Keratinocyte (primary cell): ENCODE measurements around the gene RIGI. TPM values are rescaled to one million over a fixed set of nuclear protein-coding genes. Genes with fewer than 3 reads are reported as not detected.

Source experiments
- DNase-seq: peaks from one replicate; pipeline ENCODE4 v3.0.0-alpha.2; 2011; ENCODE audit warnings: low read depth, missing footprints, low spot score
- FAIRE-seq: peaks from 2 replicates; lab custom pipeline; 2011; peaks lifted over from hg19 to GRCh38; lab: Jason Lieb, UNC
- H2AFZ ChIP-seq: 2 replicates; pipeline ENCODE4 v1.6.0; 2012; ENCODE audit warnings: low read length, control low read depth, inconsistent platforms; ENCODE audit not compliant: control insufficient read depth
- H3K27ac ChIP-seq: 2 replicates; pipeline ENCODE4 v1.5.1; 2011; ENCODE audit warnings: low read length; ENCODE audit not compliant: control insufficient read depth, insufficient read depth
- H3K27me3 ChIP-seq: 3 replicates; pipeline ENCODE4 v1.6.0; 2011; ENCODE audit warnings: low read length; ENCODE audit not compliant: control insufficient read depth, insufficient read depth; ENCODE audit errors: extremely low read depth
- H3K36me3 ChIP-seq, 2 experiments: 2 replicates in 1 of 2; 3 replicates in 1 of 2; pipeline ENCODE4 v1.5.1; 2011; ENCODE audit warnings: low read length in 2 of 2, mild to moderate bottlenecking in 1 of 2; ENCODE audit not compliant: control insufficient read depth in 2 of 2, insufficient read depth in 2 of 2; ENCODE audit errors: extremely low read depth in 1 of 2
- H3K4me1 ChIP-seq: 3 replicates; pipeline ENCODE4 v1.5.1; 2011; ENCODE audit warnings: low read length; ENCODE audit not compliant: control insufficient read depth, insufficient read depth; ENCODE audit errors: extremely low read depth
- H3K4me2 ChIP-seq: 3 replicates; pipeline ENCODE4 v1.6.0; 2011; ENCODE audit warnings: low read depth, low read length; ENCODE audit not compliant: control insufficient read depth, insufficient read depth; ENCODE audit errors: extremely low read depth
- H3K4me3 ChIP-seq, 3 experiments: fragments of 200-600 bp in 1 of 3; sonication (generic) in 1 of 3; 2 replicates in 2 of 3; 3 replicates in 1 of 3; pipeline ENCODE4 v1.5.1; 2011 to 2016; ENCODE audit warnings: low read length in 3 of 3, mild to moderate bottlenecking in 3 of 3, control low read depth in 2 of 3, inconsistent platforms in 1 of 3, low read depth in 1 of 3, mixed read lengths in 1 of 3, mixed run types in 1 of 3, moderate library complexity in 1 of 3; ENCODE audit not compliant: control insufficient read depth in 2 of 3, insufficient read depth in 2 of 3; ENCODE audit errors: extremely low read depth in 1 of 3
- H3K79me2 ChIP-seq: 2 replicates; pipeline ENCODE4 v1.6.0; 2012; ENCODE audit warnings: low read length; ENCODE audit not compliant: control insufficient read depth, insufficient read depth
- H3K9ac ChIP-seq: 3 replicates; pipeline ENCODE4 v1.6.0; 2011; ENCODE audit warnings: low read length; ENCODE audit not compliant: control insufficient read depth, insufficient read depth; ENCODE audit errors: extremely low read depth
- H3K9me1 ChIP-seq: 3 replicates; pipeline ENCODE4 v1.6.0; 2011; ENCODE audit warnings: low read length; ENCODE audit not compliant: control insufficient read depth, insufficient read depth; ENCODE audit errors: extremely low read depth
- H3K9me3 ChIP-seq: 2 replicates; pipeline ENCODE4 v1.5.1; 2012; ENCODE audit warnings: low read depth, low read length; ENCODE audit not compliant: control insufficient read depth
- H4K20me1 ChIP-seq: 3 replicates; pipeline ENCODE4 v1.6.0; 2011; ENCODE audit warnings: low read length; ENCODE audit not compliant: control insufficient read depth, insufficient read depth; ENCODE audit errors: extremely low read depth
- CTCF ChIP-seq, 3 experiments: IDR thresholded peaks in 1 of 3; conservative IDR thresholded peaks in 1 of 3; optimal IDR thresholded peaks in 1 of 3; 2 replicates in 2 of 3; 3 replicates in 1 of 3; pipeline versions ENCODE3 to v1.5.1; 2011; ENCODE audit warnings: low read length in 3 of 3, mild to moderate bottlenecking in 3 of 3, moderate library complexity in 2 of 3, control low read depth in 1 of 3, inconsistent platforms in 1 of 3; ENCODE audit not compliant: insufficient read depth in 2 of 3; ENCODE audit errors: extremely low read depth in 1 of 3
- EZH2 ChIP-seq: IDR thresholded peaks from one replicate; pipeline ENCODE4 v1.6.1; 2012; ENCODE audit warnings: inconsistent platforms, mild to moderate bottlenecking, low read length, moderate library complexity
- dilution Hi-C: fragments of 300-500 bp; cut with MboI; formaldehyde crosslinking; loops from one replicate; pipeline ENCODE4 v1.7.0; 2020; ENCODE audit warnings: low sequenced_read_pairs; ENCODE audit not compliant: extremely low pct_ligation_motif_present
- polyA plus RNA-seq, 5 experiments: library from polyadenylated mRNA; depleted of rRNA in 3 of 5; stranded (reverse) in 3 of 5; stranded (forward) in 1 of 5; unstranded in 1 of 5; fragments of >200 nt; gene quantifications; 1 replicate in 1 of 5; 2 replicates in 3 of 5; 3 replicates in 1 of 5; pipeline versions ENCODE4 v1.2.1 to v1.2.3, GENCODE V29; 2011 to 2012; ENCODE audit warnings: missing spikeins in 2 of 5, low read depth in 1 of 5, low replicate concordance in 1 of 5

Gene RIGI
- polyA plus RNA-seq, 1 donor (not counting 4 experiments of a cell fraction or from before 2014, with no cell fraction given) = 31.4 TPM

- Histone ChIP-seq H3K9ac (no peak overlapping the region), H3K4me3 (no peak overlapping the region), H3K9me3 (no peaks in the 10 kb centered on the region), H3K9me1 (no peaks in the 10 kb centered on the region), H3K27me3 (no peaks in the 10 kb centered on the region), H2AFZ (no peak overlapping the region), H3K4me2 (no peak overlapping the region), H3K27ac (no peak overlapping the region), H3K4me1 (peaks cover 3% of the 10 kb centered on the region), H3K36me3 (peaks cover 5 to 40% of the 10 kb centered on the region in 2 experiments), H4K20me1 (no peaks in the 10 kb centered on the region), H3K79me2 (no peaks in the 10 kb centered on the region)
- dilution Hi-C loops = no loop called here
- no peak for TF ChIP-seq EZH2
- no peak for TF ChIP-seq CTCF (optimal IDR thresholded peaks at IDR 0.05 in 1 of 3, IDR thresholded peaks at IDR 0.05 in 1 of 3, conservative IDR thresholded peaks at IDR 0.05 in 1 of 3; ENCODE audit: extremely low read depth in 1 of 3, insufficient read depth in 2 of 3, low read length in 3 of 3)
- DNase-seq = no peak
- no peak for FAIRE-seq
Measured at GRCh38 chr9:32486839-32487562, 39.0 kb downstream of the RIGI start.

DNA sequence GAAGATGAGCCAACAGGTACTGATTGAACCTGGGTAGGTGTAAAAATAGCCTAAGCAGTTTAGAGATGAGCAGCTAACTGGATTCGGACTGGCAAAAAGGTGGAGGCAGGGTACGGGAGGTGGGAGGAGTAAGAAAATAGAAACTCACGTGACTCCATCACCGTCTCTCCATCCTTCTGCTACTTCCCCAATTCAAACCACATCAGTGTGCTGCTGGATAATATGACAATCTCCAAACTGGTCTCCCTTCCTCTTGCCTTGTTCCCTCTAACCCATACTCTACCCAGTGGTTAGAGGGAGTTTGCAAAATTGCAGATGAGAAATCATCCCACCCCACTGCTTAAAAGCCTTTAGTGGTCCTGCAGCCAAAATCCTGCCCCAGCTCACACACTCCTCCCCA lies 42.7 kb downstream of the RIGI start:
- Histone ChIP-seq H3K4me2 (no peak overlapping the region), H3K27ac (no peak overlapping the region), H3K36me3 (peaks cover 11 to 37% of the 10 kb centered on the region in 2 experiments)

More for the DNA sequence above, 42.7 kb downstream of the RIGI start:
- Histone ChIP-seq H3K4me1 (peaks cover 6% of the 10 kb centered on the region), H3K9me1 (no peaks in the 10 kb centered on the region), H3K27me3 (no peaks in the 10 kb centered on the region), H3K9me3 (no peaks in the 10 kb centered on the region), H2AFZ (no peak overlapping the region), H3K4me3 (no peak overlapping the region), H4K20me1 (no peaks in the 10 kb centered on the region), H3K9ac (no peak overlapping the region), H3K79me2 (no peaks in the 10 kb centered on the region)
- FAIRE-seq = no peak
- no peak for TF ChIP-seq EZH2
- no peak for TF ChIP-seq CTCF (optimal IDR thresholded peaks at IDR 0.05 in 1 of 3, IDR thresholded peaks at IDR 0.05 in 1 of 3, conservative IDR thresholded peaks at IDR 0.05 in 1 of 3; ENCODE audit: extremely low read depth in 1 of 3, insufficient read depth in 2 of 3, low read length in 3 of 3)
- no peak for DNase-seq
- dilution Hi-C loops = no loop called here

Other genes starting within 250 kb of the RIGI start
- gene ACO1, start 141.6 kb downstream of the RIGI start, polyA plus RNA-seq = 23.9 to 30.8 TPM (median 29.2 TPM) in 3 replicates
- gene SMIM27, start 26.1 kb upstream of the RIGI start, polyA plus RNA-seq = 2.0 to 21.9 TPM (median 13.0 TPM) in 3 replicates
- gene TOPORS, start 26.4 kb upstream of the RIGI start, polyA plus RNA-seq = 12.8 to 17.1 TPM (median 13.5 TPM) in 3 replicates
- 50.2 to 67.0 TPM (median 60.7 TPM) in 3 replicates for gene NDUFB6, start 47.0 kb upstream of the RIGI start, polyA plus RNA-seq
- 0.01 TPM in 1 of 3 replicates, not detected in the others for gene TAF1L, start 109.5 kb upstream of the RIGI start, polyA plus RNA-seq